Measurements from ENCODE around the gene HDDC2.

The HDDC2 gene

GRCh38 chr6:125301435-125302391 lies at the start of gene HDDC2:
HDDC2 (minus strand) TSS chr6:125301967; CDS start chr6:125301932, 35 bp downstream.
- DNase-seq: peak; percentile 21

- DNase-seq: no peak
These were observed 45.3 kb upstream of the HDDC2 start for GRCh38 chr6:125346926-125347563.

- peak; percentile 36 for DNase-seq
These were observed 44.6 kb upstream of the HDDC2 start for GRCh38 chr6:125346201-125346925.

GRCh38 chr6:125341460-125341859 lies 39.7 kb upstream of the HDDC2 start:
- no peak for DNase-seq

- DNase-seq: no peak
These were observed 39.2 kb upstream of the HDDC2 start for GRCh38 chr6:125340991-125341390.

- no peak for DNase-seq
These were observed 38.5 kb upstream of the HDDC2 start for GRCh38 chr6:125340175-125340835.

- DNase-seq: no peak
These were observed 37.9 kb upstream of the HDDC2 start for GRCh38 chr6:125339653-125340052.

GRCh38 chr6:125338381-125338780 lies 36.6 kb upstream of the HDDC2 start:
- no peak for DNase-seq

- no peak for DNase-seq
These were observed 35.9 kb upstream of the HDDC2 start for GRCh38 chr6:125337706-125338105.

GRCh38 chr6:125332664-125333063 lies 30.9 kb upstream of the HDDC2 start:
- no peak for DNase-seq

GRCh38 chr6:125325586-125325985 lies 23.8 kb upstream of the HDDC2 start:
- DNase-seq: no peak

- DNase-seq: no peak
These were observed 21.6 kb upstream of the HDDC2 start for GRCh38 chr6:125323376-125323775.

GRCh38 chr6:125316621-125317020 lies 14.9 kb upstream of the HDDC2 start:
- no peak for DNase-seq

GRCh38 chr6:125315548-125315947 lies 13.8 kb upstream of the HDDC2 start:
- no peak for DNase-seq

GRCh38 chr6:125314009-125314581 lies 12.3 kb upstream of the HDDC2 start:
- peak; percentile 74 for DNase-seq

GRCh38 chr6:125312950-125313349 lies 11.2 kb upstream of the HDDC2 start:
- no peak for DNase-seq

GRCh38 chr6:125312478-125312877 lies 10.7 kb upstream of the HDDC2 start:
- no peak for DNase-seq

- peak; percentile 77 for DNase-seq
These were observed 9.4 kb upstream of the HDDC2 start for GRCh38 chr6:125310994-125311649.

- no peak for DNase-seq
These were observed 6.3 kb upstream of the HDDC2 start for GRCh38 chr6:125307964-125308615.

GRCh38 chr6:125307150-125307838 lies 5.5 kb upstream of the HDDC2 start:
- no peak for DNase-seq

- no peak for DNase-seq
These were observed 5.0 kb upstream of the HDDC2 start for GRCh38 chr6:125306756-125307149.
